ENCODE measurements around the gene EPM2AIP1. TPM values are rescaled to one million over a fixed set of nuclear protein-coding genes. Genes with fewer than 3 reads are reported as not detected.

Gene EPM2AIP1
- polyA plus RNA-seq, 1 donor from 2014 or later: 41.4 TPM

DNA sequence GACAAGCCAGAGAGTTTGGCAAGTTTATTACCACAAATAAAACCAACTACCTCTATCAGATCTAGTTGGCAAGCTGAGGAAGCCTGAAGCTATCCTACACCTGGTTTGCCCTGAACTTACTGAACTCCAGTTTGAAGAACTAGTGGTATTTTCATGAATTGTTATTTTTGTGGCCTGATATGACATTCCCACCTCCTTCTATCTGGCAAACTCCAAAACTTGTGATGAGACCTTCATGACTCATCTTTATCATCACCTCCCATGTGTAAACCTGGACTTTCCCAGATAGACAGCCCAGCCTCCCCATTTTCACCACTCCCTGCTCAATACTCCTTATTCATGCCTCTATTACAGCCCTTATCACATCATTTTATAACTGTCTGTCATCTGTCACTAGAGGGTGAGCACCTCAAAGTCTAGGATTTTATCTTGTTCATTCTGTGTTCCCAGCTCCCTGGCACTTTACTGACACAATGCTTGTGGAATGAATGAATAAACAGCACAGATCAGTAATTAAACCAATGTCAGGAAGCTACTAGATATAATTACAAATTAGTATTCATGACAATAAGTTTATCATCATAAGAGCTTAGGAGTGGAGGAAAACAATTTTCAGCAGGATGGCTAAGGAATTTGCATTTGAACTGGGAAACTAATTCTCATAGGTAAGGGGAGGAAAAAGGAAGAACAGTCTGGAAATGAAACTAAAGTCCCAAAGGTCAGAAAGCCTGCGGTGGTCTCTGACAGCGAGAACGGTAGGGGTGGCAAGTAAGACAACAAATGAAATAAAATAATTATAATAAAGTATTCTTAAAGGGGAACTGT lies 34.9 kb downstream of the EPM2AIP1 start:
- H3K79me2 ChIP-seq (replicated peaks; ENCODE audit: insufficient read depth, low read length): no peaks in the 10 kb centered on the region
- H3K9ac ChIP-seq (ENCODE audit: low read length): no peak overlapping the region
- H3K4me2 ChIP-seq (ENCODE audit: low read length): peak overlapping the region; percentile 27
- H3F3A ChIP-seq (ENCODE audit: insufficient read depth, low read length, poor library complexity, severe bottlenecking): no peaks in the 10 kb centered on the region
- H2AFZ ChIP-seq (ENCODE audit: low read depth, low read length): no peak overlapping the region
- H3K27me3 ChIP-seq (ENCODE audit: insufficient read depth, low read depth, low read length): no peaks in the 10 kb centered on the region
- H3K4me3 ChIP-seq (ENCODE audit: low read length): no peak overlapping the region
- H4K20me1 ChIP-seq (ENCODE audit: insufficient read depth): no peaks in the 10 kb centered on the region
- peak overlapping the region; percentile 29 for H3K27ac ChIP-seq (ENCODE audit: low read length)
- TF ChIP-seq, protein P1, sequence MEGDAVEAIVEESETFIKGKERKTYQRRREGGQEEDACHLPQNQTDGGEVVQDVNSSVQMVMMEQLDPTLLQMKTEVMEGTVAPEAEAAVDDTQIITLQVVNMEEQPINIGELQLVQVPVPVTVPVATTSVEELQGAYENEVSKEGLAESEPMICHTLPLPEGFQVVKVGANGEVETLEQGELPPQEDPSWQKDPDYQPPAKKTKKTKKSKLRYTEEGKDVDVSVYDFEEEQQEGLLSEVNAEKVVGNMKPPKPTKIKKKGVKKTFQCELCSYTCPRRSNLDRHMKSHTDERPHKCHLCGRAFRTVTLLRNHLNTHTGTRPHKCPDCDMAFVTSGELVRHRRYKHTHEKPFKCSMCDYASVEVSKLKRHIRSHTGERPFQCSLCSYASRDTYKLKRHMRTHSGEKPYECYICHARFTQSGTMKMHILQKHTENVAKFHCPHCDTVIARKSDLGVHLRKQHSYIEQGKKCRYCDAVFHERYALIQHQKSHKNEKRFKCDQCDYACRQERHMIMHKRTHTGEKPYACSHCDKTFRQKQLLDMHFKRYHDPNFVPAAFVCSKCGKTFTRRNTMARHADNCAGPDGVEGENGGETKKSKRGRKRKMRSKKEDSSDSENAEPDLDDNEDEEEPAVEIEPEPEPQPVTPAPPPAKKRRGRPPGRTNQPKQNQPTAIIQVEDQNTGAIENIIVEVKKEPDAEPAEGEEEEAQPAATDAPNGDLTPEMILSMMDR (IDR thresholded peaks at IDR 0.05; ENCODE audit: poor library complexity, severe bottlenecking): no peak
- no peak for TF ChIP-seq RAD21 (conservative IDR thresholded peaks at IDR 0.05)
- TF ChIP-seq TAF1 (IDR thresholded peaks at IDR 0.05; ENCODE audit: low read depth): no peak
- TF ChIP-seq POLR2AphosphoS5 (IDR thresholded peaks at IDR 0.05): no peak
- TF ChIP-seq MXI1 (conservative IDR thresholded peaks at IDR 0.05; ENCODE audit: poor library complexity, severe bottlenecking): no peak
- no peak for TF ChIP-seq EZH2 (IDR thresholded peaks at IDR 0.05; ENCODE audit: borderline replicate concordance, insufficient read depth, low read length, poor library complexity, severe bottlenecking)
- TF ChIP-seq EP300 (conservative IDR thresholded peaks at IDR 0.05; ENCODE audit: poor library complexity, severe bottlenecking): peak; percentile 33
- TF ChIP-seq, protein P2, sequence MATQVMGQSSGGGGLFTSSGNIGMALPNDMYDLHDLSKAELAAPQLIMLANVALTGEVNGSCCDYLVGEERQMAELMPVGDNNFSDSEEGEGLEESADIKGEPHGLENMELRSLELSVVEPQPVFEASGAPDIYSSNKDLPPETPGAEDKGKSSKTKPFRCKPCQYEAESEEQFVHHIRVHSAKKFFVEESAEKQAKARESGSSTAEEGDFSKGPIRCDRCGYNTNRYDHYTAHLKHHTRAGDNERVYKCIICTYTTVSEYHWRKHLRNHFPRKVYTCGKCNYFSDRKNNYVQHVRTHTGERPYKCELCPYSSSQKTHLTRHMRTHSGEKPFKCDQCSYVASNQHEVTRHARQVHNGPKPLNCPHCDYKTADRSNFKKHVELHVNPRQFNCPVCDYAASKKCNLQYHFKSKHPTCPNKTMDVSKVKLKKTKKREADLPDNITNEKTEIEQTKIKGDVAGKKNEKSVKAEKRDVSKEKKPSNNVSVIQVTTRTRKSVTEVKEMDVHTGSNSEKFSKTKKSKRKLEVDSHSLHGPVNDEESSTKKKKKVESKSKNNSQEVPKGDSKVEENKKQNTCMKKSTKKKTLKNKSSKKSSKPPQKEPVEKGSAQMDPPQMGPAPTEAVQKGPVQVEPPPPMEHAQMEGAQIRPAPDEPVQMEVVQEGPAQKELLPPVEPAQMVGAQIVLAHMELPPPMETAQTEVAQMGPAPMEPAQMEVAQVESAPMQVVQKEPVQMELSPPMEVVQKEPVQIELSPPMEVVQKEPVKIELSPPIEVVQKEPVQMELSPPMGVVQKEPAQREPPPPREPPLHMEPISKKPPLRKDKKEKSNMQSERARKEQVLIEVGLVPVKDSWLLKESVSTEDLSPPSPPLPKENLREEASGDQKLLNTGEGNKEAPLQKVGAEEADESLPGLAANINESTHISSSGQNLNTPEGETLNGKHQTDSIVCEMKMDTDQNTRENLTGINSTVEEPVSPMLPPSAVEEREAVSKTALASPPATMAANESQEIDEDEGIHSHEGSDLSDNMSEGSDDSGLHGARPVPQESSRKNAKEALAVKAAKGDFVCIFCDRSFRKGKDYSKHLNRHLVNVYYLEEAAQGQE (IDR thresholded peaks at IDR 0.05; ENCODE audit: borderline replicate concordance): no peak
- H3K36me3 ChIP-seq (ENCODE audit: insufficient read depth, low read length): no peaks in the 10 kb centered on the region
- H3K9me2 ChIP-seq (ENCODE audit: insufficient read depth, low read length): no peaks in the 10 kb centered on the region
- no peaks in the 10 kb centered on the region for H3K9me3 ChIP-seq (ENCODE audit: low read length)

DNA sequence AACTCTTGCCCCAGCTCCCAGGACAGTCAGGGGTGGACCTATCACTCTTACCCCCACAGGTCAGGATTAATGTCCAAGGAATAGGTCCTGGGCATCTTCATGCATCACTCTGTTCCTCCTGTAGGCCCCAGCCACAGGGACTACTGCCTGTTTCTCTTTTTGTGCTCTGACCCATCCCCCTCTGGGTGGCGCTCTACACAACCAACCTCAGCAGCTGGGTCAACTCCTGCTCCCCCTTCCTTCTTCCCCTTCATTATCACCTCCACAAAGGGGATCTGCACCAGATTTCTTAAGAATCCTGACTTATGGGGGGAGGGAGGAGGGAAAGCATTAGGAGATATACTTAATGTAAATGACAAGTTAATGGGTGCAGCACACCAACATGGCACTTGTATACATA lies 35.9 kb downstream of the EPM2AIP1 start:
- no peak overlapping the region for H3K4me2 ChIP-seq (ENCODE audit: low read length)
- H2AFZ ChIP-seq (ENCODE audit: low read depth, low read length): no peak overlapping the region
- no peak for TF ChIP-seq TAF1 (IDR thresholded peaks at IDR 0.05; ENCODE audit: low read depth)
- TF ChIP-seq SMC3 (conservative IDR thresholded peaks at IDR 0.05; ENCODE audit: poor library complexity): no peak
- TF ChIP-seq EP300 (conservative IDR thresholded peaks at IDR 0.05; ENCODE audit: poor library complexity, severe bottlenecking): no peak
- TF ChIP-seq, protein P2 (IDR thresholded peaks at IDR 0.05; ENCODE audit: borderline replicate concordance): no peak
- TF ChIP-seq RAD21 (conservative IDR thresholded peaks at IDR 0.05): no peak
- TF ChIP-seq POLR2AphosphoS5 (IDR thresholded peaks at IDR 0.05): no peak
- TF ChIP-seq MXI1 (conservative IDR thresholded peaks at IDR 0.05; ENCODE audit: poor library complexity, severe bottlenecking): no peak
- H3K9me3 ChIP-seq (ENCODE audit: low read length): no peaks in the 10 kb centered on the region
- H3K9ac ChIP-seq (ENCODE audit: low read length): no peak overlapping the region
- no peaks in the 10 kb centered on the region for H4K20me1 ChIP-seq (ENCODE audit: insufficient read depth)
- no peaks in the 10 kb centered on the region for H3F3A ChIP-seq (ENCODE audit: insufficient read depth, low read length, poor library complexity, severe bottlenecking)
- H3K27me3 ChIP-seq (ENCODE audit: insufficient read depth, low read depth, low read length): no peaks in the 10 kb centered on the region
- no peak overlapping the region for H3K27ac ChIP-seq (ENCODE audit: low read length)
- H3K9me2 ChIP-seq (ENCODE audit: insufficient read depth, low read length): no peaks in the 10 kb centered on the region
- H3K4me3 ChIP-seq (ENCODE audit: low read length): no peak overlapping the region
- H3K79me2 ChIP-seq (replicated peaks; ENCODE audit: insufficient read depth, low read length): no peaks in the 10 kb centered on the region
- H3K36me3 ChIP-seq (ENCODE audit: insufficient read depth, low read length): no peaks in the 10 kb centered on the region

Data from neural cell (in vitro differentiated cells).